CD14-positive monocyte (primary cell): ENCODE results near the gene P4HA1. TPM values are rescaled to one million over a fixed set of nuclear protein-coding genes. Genes with fewer than 3 reads are reported as not detected.

ENCODE experiments used
- DNase-seq, 3 donors: peaks; one replicate each; pipeline ENCODE4 v3.0.0-alpha.2; 2011 to 2022
- H2AFZ ChIP-seq: 2 replicates; pipeline ENCODE4 v1.6.0; 2012; ENCODE audit warnings: mild to moderate bottlenecking, low read depth, low read length, inconsistent platforms; ENCODE audit not compliant: insufficient read depth, poor library complexity, severe bottlenecking
- H3K27ac ChIP-seq, 2 donors: 1 replicate in 1 of 2; 2 replicates in 1 of 2; pipeline ENCODE4 v1.5.1; 2012 to 2013; ENCODE audit warnings: low read length in 2 of 2, control low read depth in 1 of 2, inconsistent platforms in 1 of 2, low read depth in 1 of 2, mild to moderate bottlenecking in 1 of 2
- H3K27me3 ChIP-seq, 2 donors: one replicate each; pipeline versions ENCODE4 v1.6.0 to v1.6.1; 2011 to 2013; ENCODE audit warnings: low read length in 2 of 2; ENCODE audit not compliant: control insufficient read depth in 2 of 2, insufficient read depth in 2 of 2
- H3K36me3 ChIP-seq, 2 donors: replicated peaks in 1 of 2; 1 replicate in 1 of 2; 2 replicates in 1 of 2; pipeline versions ENCODE4 v1.5.1 to v1.6.1; 2012 to 2013; ENCODE audit warnings: low read length in 2 of 2, control low read depth in 1 of 2, inconsistent platforms in 1 of 2, mild to moderate bottlenecking in 1 of 2; ENCODE audit not compliant: insufficient read depth in 2 of 2, control insufficient read depth in 1 of 2
- H3K4me1 ChIP-seq, 2 donors: 1 replicate in 1 of 2; 2 replicates in 1 of 2; pipeline versions ENCODE4 v1.5.1 to v1.6.1; 2012 to 2013; ENCODE audit warnings: low read length in 2 of 2, control low read depth in 1 of 2, inconsistent platforms in 1 of 2, mild to moderate bottlenecking in 1 of 2, moderate library complexity in 1 of 2; ENCODE audit not compliant: insufficient read depth in 2 of 2, control insufficient read depth in 1 of 2
- H3K4me2 ChIP-seq: replicated peaks from 2 replicates; pipeline ENCODE3; 2012; ENCODE audit warnings: low read length, moderate library complexity, mild to moderate bottlenecking; ENCODE audit not compliant: poor library complexity, severe bottlenecking; ENCODE audit errors: extremely low read depth
- H3K4me3 ChIP-seq, 3 experiments: fragments of 200-600 bp in 1 of 3; sonication (generic) in 1 of 3; replicated peaks in 1 of 3; 1 replicate in 2 of 3; 2 replicates in 1 of 3; pipeline ENCODE4 v1.5.1; 2011 to 2013; ENCODE audit warnings: low read length in 3 of 3, mild to moderate bottlenecking in 3 of 3, control low read depth in 2 of 3, low read depth in 2 of 3, inconsistent platforms in 1 of 3, moderate library complexity in 1 of 3
- H3K79me2 ChIP-seq: 2 replicates; pipeline ENCODE4 v1.6.0; 2012; ENCODE audit warnings: mild to moderate bottlenecking, control low read depth, inconsistent platforms, low read length, moderate library complexity; ENCODE audit not compliant: insufficient read depth
- H3K9ac ChIP-seq: 2 replicates; pipeline ENCODE4 v1.6.0; 2017; ENCODE audit warnings: low read length, mild to moderate bottlenecking; ENCODE audit not compliant: insufficient read depth, poor library complexity, severe bottlenecking
- H3K9me3 ChIP-seq, 2 donors: replicated peaks in 1 of 2; 1 replicate in 1 of 2; 2 replicates in 1 of 2; pipeline versions ENCODE4 v1.5.1 to v1.6.1; 2012 to 2013; ENCODE audit warnings: low read length in 2 of 2, control low read depth in 1 of 2; ENCODE audit not compliant: control insufficient read depth in 1 of 2, insufficient read depth in 1 of 2
- H4K20me1 ChIP-seq: 2 replicates; pipeline ENCODE4 v1.6.0; 2012; ENCODE audit warnings: mild to moderate bottlenecking, low read length, control low read depth, moderate library complexity; ENCODE audit not compliant: insufficient read depth
- H3K27ac Mint-ChIP-seq, 7 donors: one replicate each; pipeline ENCODE4 v1.8.0; 2020; ENCODE audit warnings: mild to moderate bottlenecking in 7 of 7, mixed read lengths in 7 of 7, moderate library complexity in 6 of 7, inconsistent platforms in 2 of 7
- H3K27me3 Mint-ChIP-seq, 3 donors: one replicate each; pipeline ENCODE4 v1.8.0; 2021 to 2022; ENCODE audit warnings: low read depth in 3 of 3, mild to moderate bottlenecking in 3 of 3, mixed read lengths in 3 of 3, moderate library complexity in 3 of 3, inconsistent platforms in 1 of 3
- H3K36me3 Mint-ChIP-seq, 2 donors: one replicate each; pipeline ENCODE4 v1.8.0; 2020; ENCODE audit warnings: mixed read lengths in 2 of 2, inconsistent platforms in 1 of 2, mild to moderate bottlenecking in 1 of 2
- H3K4me1 Mint-ChIP-seq: one replicate; pipeline ENCODE4 v1.8.0; 2020; ENCODE audit warnings: mild to moderate bottlenecking, mixed read lengths
- H3K4me3 Mint-ChIP-seq, 2 donors: one replicate each; pipeline ENCODE4 v1.8.0; 2020; ENCODE audit warnings: mild to moderate bottlenecking in 2 of 2, mixed read lengths in 2 of 2, moderate library complexity in 1 of 2
- H3K9me3 Mint-ChIP-seq, 7 donors: one replicate each; pipeline ENCODE4 v1.8.0; 2020 to 2022; ENCODE audit warnings: mixed read lengths in 7 of 7, mild to moderate bottlenecking in 6 of 7, moderate library complexity in 6 of 7, inconsistent platforms in 2 of 7
- WGBS: methylation state at CpG from one replicate; pipeline ENCODE4 v1.1.5; 2013; ENCODE audit warnings: missing lambda C conversion rate; ENCODE audit not compliant: insufficient coverage; 5-methylcytosine and 5-hydroxymethylcytosine counted together
- intact Hi-C, 2 donors: fragments of 100-400 bp; cut with micrococcal nuclease; formaldehyde crosslinking; loops; one replicate each; pipeline versions ENCODE4 v1.15.0 to v1.15.1; 2023
- polyA plus RNA-seq, 3 donors: library from polyadenylated mRNA; depleted of rRNA in 1 of 3; unstranded in 2 of 3; stranded (reverse) in 1 of 3; fragments of 300-500 nt in 2 of 3; fragments of >200 nt in 1 of 3; fragmentation: Illumina TruSeq in 2 of 3; gene quantifications; 1 replicate in 2 of 3; 2 replicates in 1 of 3; pipeline ENCODE4 v1.2.3, GENCODE V29; 2012 to 2021
- TF ChIP-seq, protein P1 (sequence below): fragments of 200-600 bp; IDR thresholded peaks from one replicate; pipeline ENCODE4 v1.8.0; 2022; ENCODE audit warnings: antibody characterized with exemption, mild to moderate bottlenecking

The P4HA1 gene
- polyA plus RNA-seq, 3 donors: 20.1 to 44.3 (median 43.9) TPM

DNA sequence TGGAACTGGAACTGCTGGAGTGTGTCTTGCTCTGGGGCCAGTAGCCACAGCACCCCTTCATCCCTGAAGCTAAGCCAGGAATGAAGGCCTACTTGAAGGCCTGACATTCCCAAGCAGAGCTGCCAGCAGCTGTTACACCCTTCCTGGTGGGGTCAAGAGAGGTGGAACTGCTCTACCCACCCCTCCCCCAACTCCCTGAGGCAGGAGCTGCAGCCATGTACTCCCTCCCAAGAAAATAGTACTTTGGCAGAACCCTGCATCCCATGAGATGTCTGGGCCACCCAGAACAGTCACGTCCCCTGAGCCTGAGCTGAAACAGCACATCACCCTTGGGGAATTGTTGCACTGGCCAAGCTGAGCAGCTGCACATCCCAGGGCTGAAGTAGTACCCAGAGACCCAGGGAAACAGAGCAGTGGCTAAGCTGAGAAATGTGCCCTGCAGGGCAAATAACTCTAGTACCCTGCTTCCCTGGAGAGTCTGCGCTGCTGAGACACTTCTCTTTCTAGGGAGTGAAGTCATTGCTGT, 78.6 kb downstream of the P4HA1 start:
- H4K20me1 ChIP-seq: peaks cover 5% of the 10 kb centered on the region
- H3K27ac Mint-ChIP-seq: no peak overlapping the region
- H3K9ac ChIP-seq: no peak overlapping the region
- no peaks in the 10 kb centered on the region for H3K9me3 ChIP-seq
- TF ChIP-seq, protein P1, sequence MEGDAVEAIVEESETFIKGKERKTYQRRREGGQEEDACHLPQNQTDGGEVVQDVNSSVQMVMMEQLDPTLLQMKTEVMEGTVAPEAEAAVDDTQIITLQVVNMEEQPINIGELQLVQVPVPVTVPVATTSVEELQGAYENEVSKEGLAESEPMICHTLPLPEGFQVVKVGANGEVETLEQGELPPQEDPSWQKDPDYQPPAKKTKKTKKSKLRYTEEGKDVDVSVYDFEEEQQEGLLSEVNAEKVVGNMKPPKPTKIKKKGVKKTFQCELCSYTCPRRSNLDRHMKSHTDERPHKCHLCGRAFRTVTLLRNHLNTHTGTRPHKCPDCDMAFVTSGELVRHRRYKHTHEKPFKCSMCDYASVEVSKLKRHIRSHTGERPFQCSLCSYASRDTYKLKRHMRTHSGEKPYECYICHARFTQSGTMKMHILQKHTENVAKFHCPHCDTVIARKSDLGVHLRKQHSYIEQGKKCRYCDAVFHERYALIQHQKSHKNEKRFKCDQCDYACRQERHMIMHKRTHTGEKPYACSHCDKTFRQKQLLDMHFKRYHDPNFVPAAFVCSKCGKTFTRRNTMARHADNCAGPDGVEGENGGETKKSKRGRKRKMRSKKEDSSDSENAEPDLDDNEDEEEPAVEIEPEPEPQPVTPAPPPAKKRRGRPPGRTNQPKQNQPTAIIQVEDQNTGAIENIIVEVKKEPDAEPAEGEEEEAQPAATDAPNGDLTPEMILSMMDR: no peak
- H3K27me3 Mint-ChIP-seq: no peaks in the 10 kb centered on the region
- intact Hi-C loops: no loop called here
- H3K4me1 Mint-ChIP-seq: no peaks in the 10 kb centered on the region
- H3K27me3 ChIP-seq: no peaks in the 10 kb centered on the region
- H3K4me1 ChIP-seq: no peaks in the 10 kb centered on the region
- no peak overlapping the region for H3K27ac ChIP-seq
- H3K79me2 ChIP-seq: no peaks in the 10 kb centered on the region
- WGBS: 89% methylated on average over 2 of the region's 2 CpGs
- H3K4me3 Mint-ChIP-seq: no peak overlapping the region
- H3K9me3 Mint-ChIP-seq: peaks cover 0 to 2% (median 0%) of the 10 kb centered on the region in 7 donors
- H3K36me3 ChIP-seq: peaks cover 50 to 78% of the 10 kb centered on the region in 2 donors
- no peak for DNase-seq
- H3K4me3 ChIP-seq: no peak overlapping the region
- peaks cover 69 to 82% of the 10 kb centered on the region in 2 donors for H3K36me3 Mint-ChIP-seq
- H2AFZ ChIP-seq: no peak overlapping the region
- H3K4me2 ChIP-seq: no peak overlapping the region

DNA sequence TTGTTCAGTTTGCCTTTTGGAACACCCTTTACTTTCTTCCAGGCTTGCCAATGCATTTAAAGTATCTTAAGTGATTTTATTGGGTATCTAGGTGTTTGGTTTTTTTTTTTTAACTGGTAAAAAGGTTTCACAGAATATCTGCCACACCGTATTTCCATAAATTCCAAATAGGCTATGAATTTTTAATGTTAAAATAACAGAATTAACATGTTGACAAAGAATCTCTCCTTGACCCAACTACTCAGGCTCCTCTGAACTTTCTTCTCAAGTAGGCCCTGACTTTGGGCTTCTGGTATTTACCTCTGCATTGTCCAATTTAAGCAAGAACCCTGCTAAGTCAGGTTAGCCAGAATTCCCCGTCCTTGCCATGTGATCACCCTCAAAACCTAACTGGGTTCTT, 80.9 kb downstream of the P4HA1 start:
- no peaks in the 10 kb centered on the region for H3K27me3 Mint-ChIP-seq
- no peak overlapping the region for H3K4me3 Mint-ChIP-seq
- 88% methylated on average over 1 of the region's 2 CpGs for WGBS
- H3K79me2 ChIP-seq: no peaks in the 10 kb centered on the region
- H3K27ac ChIP-seq: no peak overlapping the region
- H3K9me3 ChIP-seq: no peaks in the 10 kb centered on the region
- H4K20me1 ChIP-seq: peaks cover 5% of the 10 kb centered on the region
- peaks cover 71 to 80% of the 10 kb centered on the region in 2 donors for H3K36me3 Mint-ChIP-seq
- no peak overlapping the region for H2AFZ ChIP-seq
- H3K27ac Mint-ChIP-seq: peak overlapping the region in 2 of 7 donors; percentile 27 to 57
- H3K36me3 ChIP-seq: peaks cover 53 to 82% of the 10 kb centered on the region in 2 donors
- intact Hi-C loops: no loop called here
- peaks cover 0 to 2% (median 0%) of the 10 kb centered on the region in 7 donors for H3K9me3 Mint-ChIP-seq
- no peak for DNase-seq
- no peaks in the 10 kb centered on the region for H3K27me3 ChIP-seq
- H3K9ac ChIP-seq: no peak overlapping the region
- H3K4me2 ChIP-seq: no peak overlapping the region
- H3K4me3 ChIP-seq: no peak overlapping the region
- H3K4me1 Mint-ChIP-seq: no peaks in the 10 kb centered on the region
- H3K4me1 ChIP-seq: no peaks in the 10 kb centered on the region
- TF ChIP-seq, protein P1: no peak
